Epithelial cell of esophagus (primary cell): Measurements from ENCODE around the gene PARD3B.

Source experiments
- DNase-seq: peaks from one replicate; pipeline ENCODE4 v3.0.0; 2010; ENCODE audit warnings: low read depth
- H3K4me3 ChIP-seq: 2 replicates; pipeline ENCODE4 v1.5.1; 2011; ENCODE audit warnings: mild to moderate bottlenecking, low read length, control low read depth
- TF ChIP-seq, protein P1 (sequence below): IDR thresholded peaks from 2 replicates; pipeline ENCODE4 v1.5.1; 2011; ENCODE audit warnings: low read depth, mild to moderate bottlenecking, low read length, control low read depth, inconsistent platforms; ENCODE audit not compliant: insufficient read depth; ENCODE audit errors: missing control alignments

PARD3B gene

GRCh38 chr2:204560902-204561301 is 15.6 kb downstream of the PARD3B start:
- no peak overlapping the region for H3K4me3 ChIP-seq
- TF ChIP-seq, protein P1, sequence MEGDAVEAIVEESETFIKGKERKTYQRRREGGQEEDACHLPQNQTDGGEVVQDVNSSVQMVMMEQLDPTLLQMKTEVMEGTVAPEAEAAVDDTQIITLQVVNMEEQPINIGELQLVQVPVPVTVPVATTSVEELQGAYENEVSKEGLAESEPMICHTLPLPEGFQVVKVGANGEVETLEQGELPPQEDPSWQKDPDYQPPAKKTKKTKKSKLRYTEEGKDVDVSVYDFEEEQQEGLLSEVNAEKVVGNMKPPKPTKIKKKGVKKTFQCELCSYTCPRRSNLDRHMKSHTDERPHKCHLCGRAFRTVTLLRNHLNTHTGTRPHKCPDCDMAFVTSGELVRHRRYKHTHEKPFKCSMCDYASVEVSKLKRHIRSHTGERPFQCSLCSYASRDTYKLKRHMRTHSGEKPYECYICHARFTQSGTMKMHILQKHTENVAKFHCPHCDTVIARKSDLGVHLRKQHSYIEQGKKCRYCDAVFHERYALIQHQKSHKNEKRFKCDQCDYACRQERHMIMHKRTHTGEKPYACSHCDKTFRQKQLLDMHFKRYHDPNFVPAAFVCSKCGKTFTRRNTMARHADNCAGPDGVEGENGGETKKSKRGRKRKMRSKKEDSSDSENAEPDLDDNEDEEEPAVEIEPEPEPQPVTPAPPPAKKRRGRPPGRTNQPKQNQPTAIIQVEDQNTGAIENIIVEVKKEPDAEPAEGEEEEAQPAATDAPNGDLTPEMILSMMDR = no peak
- no peak for DNase-seq

GRCh38 chr2:204561771-204562170 is 16.5 kb downstream of the PARD3B start:
- no peak for DNase-seq
- no peak overlapping the region for H3K4me3 ChIP-seq
- TF ChIP-seq, protein P1 = no peak

GRCh38 chr2:204566439-204566838 is 21.2 kb downstream of the PARD3B start:
- TF ChIP-seq, protein P1 = no peak
- no peak overlapping the region for H3K4me3 ChIP-seq
- DNase-seq = no peak

DNA sequence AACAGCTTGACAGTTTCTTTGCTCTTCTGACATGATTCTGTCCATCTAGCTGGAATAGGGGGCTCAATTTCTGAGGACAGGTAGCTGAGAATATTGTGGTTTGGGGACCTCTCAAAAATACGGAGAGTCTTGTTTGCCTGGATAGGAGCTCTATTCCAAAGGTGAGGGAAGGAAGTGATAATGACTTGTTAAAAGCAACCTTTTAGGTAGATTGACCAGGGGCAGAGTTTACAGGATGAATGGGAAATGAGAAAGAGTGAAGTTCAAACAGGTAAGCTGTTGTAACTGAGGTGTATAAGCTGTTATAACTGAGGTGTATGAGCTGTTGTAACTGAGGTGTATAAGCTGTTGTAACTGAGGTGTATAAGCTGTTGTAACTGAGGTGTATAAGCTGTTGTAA is 25.1 kb downstream of the PARD3B start:
- no peak overlapping the region for H3K4me3 ChIP-seq
- TF ChIP-seq, protein P1 = no peak
- no peak for DNase-seq

GRCh38 chr2:204571041-204571440 is 25.8 kb downstream of the PARD3B start:
- DNase-seq = no peak
- TF ChIP-seq, protein P1 = no peak
- H3K4me3 ChIP-seq = no peak overlapping the region

DNA sequence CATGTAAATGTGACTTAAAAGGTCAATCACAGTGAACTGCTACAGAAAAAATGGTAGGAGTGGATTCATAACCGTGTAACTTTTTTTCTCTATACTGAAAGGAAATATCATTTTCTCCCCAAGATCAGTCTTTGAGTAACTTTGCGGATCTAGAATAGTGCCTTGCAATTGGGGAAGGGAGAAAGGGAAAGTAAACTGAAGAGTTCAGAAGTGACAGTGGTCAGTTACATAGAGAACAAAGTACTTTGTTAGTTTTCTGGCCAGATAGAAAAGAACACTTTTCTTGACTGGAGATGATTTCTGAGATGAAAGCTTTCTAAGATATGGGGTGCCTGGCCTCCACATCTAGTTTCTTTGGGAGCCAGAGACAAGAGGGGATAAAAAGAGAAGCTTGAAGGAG is 26.6 kb downstream of the PARD3B start:
- TF ChIP-seq, protein P1 = no peak
- no peak for DNase-seq
- H3K4me3 ChIP-seq = no peak overlapping the region

GRCh38 chr2:204573221-204573620 is 27.9 kb downstream of the PARD3B start:
- no peak overlapping the region for H3K4me3 ChIP-seq
- DNase-seq = no peak
- TF ChIP-seq, protein P1 = no peak
